ENCODE measurements around the gene CYTH3.

Gene CYTH3

DNA sequence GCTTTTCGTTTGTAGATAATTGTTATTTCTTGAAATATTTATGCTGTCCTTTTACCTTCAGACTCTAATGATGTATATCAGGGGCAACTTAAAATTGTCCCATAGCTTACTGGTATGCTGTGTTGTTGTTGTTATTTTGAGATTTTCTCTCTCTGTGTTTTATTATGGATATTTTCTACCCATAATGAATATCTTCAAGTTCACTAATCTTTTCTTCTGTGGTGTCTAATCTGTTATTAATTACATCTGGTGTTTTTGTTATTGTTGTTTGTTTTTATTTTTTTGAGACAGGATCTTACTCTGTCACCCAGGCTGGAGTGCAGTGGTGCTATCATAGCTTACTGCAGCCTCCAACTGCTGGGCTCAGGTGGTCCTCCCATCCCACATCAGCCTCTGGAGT, 139.2 kb downstream of the CYTH3 start:
- Mint-ChIP-seq H3K27me3 (no peaks in the 10 kb centered on the region), H3K36me3 (peaks cover 56% of the 10 kb centered on the region), H3K27ac (peak overlapping the region; percentile 10), H3K4me1 (peaks cover 4% of the 10 kb centered on the region), H3K9me3 (no peaks in the 10 kb centered on the region), H3K4me3 (no peak overlapping the region)
- no peak for ATAC-seq

- Mint-ChIP-seq H3K4me1 (peaks cover 10% of the 10 kb centered on the region), H3K27me3 (no peaks in the 10 kb centered on the region), H3K27ac (no peak overlapping the region), H3K4me3 (no peak overlapping the region), H3K9me3 (no peaks in the 10 kb centered on the region), H3K36me3 (peaks cover 82% of the 10 kb centered on the region)
- ATAC-seq, result no peak
Observed at GRCh38 chr7:6130007-6130587, 142.3 kb downstream of the CYTH3 start.

DNA sequence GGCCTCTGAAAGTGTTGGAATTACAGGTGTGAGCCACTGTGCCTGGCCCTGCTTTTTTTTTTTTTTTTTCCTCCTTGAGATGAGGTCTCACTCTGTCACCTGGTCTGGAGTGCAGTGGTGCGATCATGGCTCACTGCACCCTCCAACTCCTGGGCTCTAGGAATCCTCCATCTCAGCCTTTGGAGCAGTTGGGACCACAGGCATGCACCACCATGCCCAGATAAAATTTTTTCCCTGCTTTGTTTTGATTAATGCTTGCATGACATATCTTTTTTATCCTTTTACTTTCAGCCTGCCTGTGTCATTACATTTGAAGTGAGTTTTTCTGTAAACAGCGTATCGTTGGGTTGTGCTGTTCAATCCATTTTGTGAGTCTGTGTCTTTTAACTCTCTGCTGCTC, 144.2 kb downstream of the CYTH3 start:
- Mint-ChIP-seq H3K36me3 (peaks cover 82% of the 10 kb centered on the region), H3K4me3 (no peak overlapping the region), H3K27me3 (no peaks in the 10 kb centered on the region), H3K27ac (no peak overlapping the region), H3K4me1 (peaks cover 10% of the 10 kb centered on the region), H3K9me3 (no peaks in the 10 kb centered on the region)
- ATAC-seq, result no peak

DNA sequence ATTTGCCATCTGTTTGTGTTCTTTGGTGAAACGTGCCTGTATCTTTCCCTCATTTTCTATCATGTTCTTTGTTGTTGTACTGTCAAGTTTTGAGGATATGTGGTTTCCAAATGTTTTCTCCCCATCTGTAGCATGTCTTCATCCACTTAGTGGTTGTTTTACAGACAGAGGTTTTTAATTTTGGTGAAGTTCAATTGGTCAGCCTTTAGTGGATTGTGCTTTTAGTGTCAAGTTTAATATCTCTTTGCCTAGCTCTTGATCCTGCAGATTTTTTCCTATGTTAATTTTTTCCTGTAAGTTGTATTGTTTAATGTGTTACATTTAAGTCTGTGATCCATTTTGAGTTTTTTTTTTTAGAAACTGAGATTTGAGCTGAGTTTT, 145.3 kb downstream of the CYTH3 start:
- no peak overlapping the region for H3K4me3 Mint-ChIP-seq
- H3K36me3 Mint-ChIP-seq, result peaks cover 76% of the 10 kb centered on the region
- H3K9me3 Mint-ChIP-seq, result no peaks in the 10 kb centered on the region
- no peak for ATAC-seq
- H3K27me3 Mint-ChIP-seq, result no peaks in the 10 kb centered on the region
- no peak overlapping the region for H3K27ac Mint-ChIP-seq
- peaks cover 10% of the 10 kb centered on the region for H3K4me1 Mint-ChIP-seq

DNA sequence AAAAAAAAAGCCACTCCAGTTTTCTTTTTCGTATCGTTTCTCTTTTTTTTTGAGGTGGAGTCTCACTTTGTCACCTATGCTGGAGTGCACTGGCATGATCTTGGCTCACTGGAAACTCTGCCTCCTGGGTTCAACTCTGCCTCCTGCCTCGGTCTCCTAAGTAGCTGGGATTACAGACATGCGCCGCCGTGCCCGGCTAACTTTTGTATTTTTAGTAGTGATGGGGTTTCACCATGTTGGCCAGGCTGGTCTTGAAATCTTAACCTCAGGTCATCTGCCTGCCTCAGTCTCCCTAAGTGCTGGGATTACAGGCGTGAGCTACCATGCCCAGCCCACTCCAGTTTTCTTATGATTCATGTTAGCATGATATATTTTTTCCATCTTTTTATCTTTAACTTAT, 148.6 kb downstream of the CYTH3 start:
- no peak overlapping the region for H3K27ac Mint-ChIP-seq
- H3K27me3 Mint-ChIP-seq, result no peaks in the 10 kb centered on the region
- peaks cover 82% of the 10 kb centered on the region for H3K36me3 Mint-ChIP-seq
- ATAC-seq, result no peak
- peaks cover 8% of the 10 kb centered on the region for H3K9me3 Mint-ChIP-seq
- H3K4me3 Mint-ChIP-seq, result no peak overlapping the region
- H3K4me1 Mint-ChIP-seq, result peaks cover 9% of the 10 kb centered on the region

DNA sequence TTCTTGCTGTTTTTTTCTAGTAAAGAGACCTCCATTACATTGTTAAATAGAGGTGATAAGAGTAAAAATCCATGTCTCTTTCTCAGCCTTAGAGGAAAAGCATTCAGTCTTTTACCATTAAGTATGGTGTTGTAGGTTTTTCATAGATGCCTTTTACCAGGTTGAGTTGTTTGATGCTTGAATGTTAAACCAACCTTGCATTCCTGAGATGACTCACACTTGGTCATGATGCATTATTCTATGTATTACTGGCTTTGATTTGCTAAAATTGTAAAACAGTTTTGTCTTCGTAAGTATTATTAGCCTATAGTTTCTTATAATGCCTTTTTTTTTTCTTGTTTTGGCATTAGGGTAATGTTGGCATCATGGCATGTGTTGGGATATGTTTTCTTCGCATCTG, 151.3 kb downstream of the CYTH3 start:
- ATAC-seq, result no peak
- Mint-ChIP-seq H3K9me3 (peaks cover 8% of the 10 kb centered on the region), H3K27ac (no peak overlapping the region), H3K27me3 (no peaks in the 10 kb centered on the region), H3K4me1 (no peaks in the 10 kb centered on the region), H3K4me3 (no peak overlapping the region), H3K36me3 (peaks cover 82% of the 10 kb centered on the region)

GRCh38 chr7:6117533-6117932, 154.9 kb downstream of the CYTH3 start:
- Mint-ChIP-seq H3K4me3 (no peak overlapping the region), H3K27ac (no peak overlapping the region), H3K4me1 (no peaks in the 10 kb centered on the region), H3K36me3 (peaks cover 84% of the 10 kb centered on the region), H3K9me3 (peaks cover 8% of the 10 kb centered on the region), H3K27me3 (no peaks in the 10 kb centered on the region)
- ATAC-seq, result no peak

GRCh38 chr7:6116211-6116610, 156.2 kb downstream of the CYTH3 start:
- Mint-ChIP-seq H3K27ac (no peak overlapping the region), H3K27me3 (no peaks in the 10 kb centered on the region), H3K9me3 (no peaks in the 10 kb centered on the region), H3K4me3 (no peak overlapping the region), H3K36me3 (peaks cover 79% of the 10 kb centered on the region), H3K4me1 (peaks cover under 1% of the 10 kb centered on the region)
- ATAC-seq, result no peak

All from stimulated activated memory B cell treated with anti-CD40 and anti-IgM and Interleukin-4, amounts not matched to agents 10 μg/mL and 1 μg/mL and 100 μg/mL, for 72 hours (primary cell).